Activated CD8-positive, alpha-beta memory T cell treated with anti-CD3 and anti-CD28 coated beads for 48 hours (primary cell): ENCODE data around the gene GRK4.
"Not testable (repeated sequence)": the region's sequence is repeated elsewhere in the genome, so short reads cannot be mapped to it uniquely, and the experiment has no call there.

Source experiments
- DNase-seq, 3 experiments: peaks; one replicate each; pipeline ENCODE4 v3.0.0-alpha.2; 2020; ENCODE audit warnings: low read depth in 2 of 3, low spot score in 2 of 3

The GRK4 gene

DNA sequence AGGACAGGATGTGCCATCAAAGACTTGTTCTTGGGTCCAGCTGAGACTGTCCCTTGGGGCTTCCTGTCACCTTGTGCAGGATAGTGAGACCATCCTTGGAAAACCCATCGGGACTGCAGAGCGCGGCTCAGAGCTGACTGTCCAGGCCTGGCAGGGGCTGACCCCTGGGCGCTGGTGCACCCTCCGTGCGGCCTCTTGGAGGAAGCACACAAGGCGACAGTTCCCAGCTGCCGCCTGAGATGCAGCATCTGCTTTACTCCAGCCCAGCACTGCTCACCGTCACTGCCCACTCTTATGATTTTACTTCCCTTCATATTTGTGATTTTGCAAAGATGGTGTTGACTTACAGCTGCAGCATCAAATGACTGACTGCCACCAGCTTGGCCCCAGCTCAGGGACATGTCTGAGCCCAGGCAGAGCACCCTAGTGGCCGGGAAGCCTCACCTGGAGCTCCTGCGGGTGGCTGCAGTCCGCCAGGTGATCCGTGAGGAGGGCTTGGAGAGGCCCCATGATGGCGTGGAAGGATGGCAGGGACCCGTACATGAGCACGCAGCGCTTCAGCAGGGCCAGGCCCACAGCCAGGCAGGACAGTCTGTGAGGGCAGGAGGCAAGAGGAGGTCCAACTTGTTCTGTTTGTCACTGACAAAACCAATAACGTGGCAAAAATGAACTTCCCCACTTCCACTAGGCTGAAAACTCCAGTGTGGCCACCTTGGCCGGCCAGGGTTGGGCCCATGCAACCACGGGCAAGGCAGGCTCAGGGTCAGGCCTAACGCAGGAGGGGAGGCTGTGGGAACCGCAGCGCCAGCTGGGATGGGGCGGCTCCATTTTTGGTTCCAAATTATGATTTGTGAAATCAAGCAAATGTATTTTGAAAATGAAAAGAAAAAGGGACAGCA is 22.0 kb upstream of the GRK4 start:
- no peak for DNase-seq

DNA sequence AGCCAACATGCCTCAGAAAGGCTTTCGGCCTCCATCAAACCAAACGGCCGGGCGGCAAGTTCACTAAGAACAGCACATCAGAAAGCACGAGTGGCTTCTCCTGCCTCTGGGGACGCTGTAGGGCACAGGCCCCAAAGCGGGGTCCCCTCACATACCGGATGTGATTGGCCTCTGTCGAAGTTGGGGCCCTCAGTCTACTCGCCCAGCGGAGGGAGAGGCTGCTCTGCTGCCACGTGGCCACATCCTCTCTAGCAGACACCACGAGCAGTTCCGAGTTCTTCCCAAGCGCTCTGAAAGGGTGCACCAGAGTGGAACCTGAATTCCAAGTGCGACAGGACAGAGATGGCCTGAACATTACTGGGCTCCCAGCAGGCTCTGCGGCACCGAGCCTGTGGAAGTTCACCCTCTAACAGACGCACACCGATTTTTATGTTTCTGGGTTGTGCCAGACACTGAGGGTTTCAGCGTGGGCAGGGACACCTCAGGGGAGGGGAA is 21.3 kb upstream of the GRK4 start:
- DNase-seq = no peak

DNA sequence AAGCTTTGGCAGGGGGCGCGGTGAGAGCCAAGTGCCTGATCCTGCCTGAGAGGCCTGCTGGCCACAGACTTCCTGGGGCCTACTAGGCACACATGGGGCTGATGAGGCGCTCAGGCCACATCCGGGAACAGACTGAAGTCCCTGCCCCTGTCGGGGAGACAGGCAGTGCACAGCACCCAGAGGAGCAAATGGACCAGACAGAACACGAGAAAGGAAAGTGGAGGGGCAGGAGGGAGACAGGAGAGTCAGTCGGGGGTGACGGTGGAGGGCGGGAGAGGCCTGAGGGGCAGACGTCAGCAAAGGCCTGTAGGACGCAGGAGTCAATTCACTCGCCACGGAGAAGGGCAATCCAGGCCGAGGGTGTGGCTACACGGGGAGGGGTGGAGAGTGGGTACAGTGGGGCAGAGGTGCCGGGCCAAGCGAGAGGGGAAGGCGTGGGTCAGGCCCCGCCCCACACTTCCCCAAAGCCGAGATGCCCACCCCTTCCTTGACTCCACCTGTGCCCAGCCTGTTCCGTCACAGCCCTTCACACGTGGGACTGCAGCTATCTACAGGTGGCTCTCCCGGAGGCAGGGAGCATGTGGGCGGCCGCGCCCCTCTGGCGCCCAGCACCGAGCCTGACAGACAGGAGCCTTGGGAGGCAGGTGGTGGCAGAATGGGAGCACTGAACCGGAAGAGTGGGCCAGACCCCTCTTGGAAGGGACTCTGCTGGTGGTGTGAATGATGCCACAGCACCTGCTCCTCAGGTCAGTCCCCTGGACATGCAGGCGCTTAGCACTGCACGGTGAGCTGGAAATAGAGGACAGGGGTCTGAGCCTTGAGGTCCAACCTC is 20.6 kb upstream of the GRK4 start:
- DNase-seq = no peak

DNA sequence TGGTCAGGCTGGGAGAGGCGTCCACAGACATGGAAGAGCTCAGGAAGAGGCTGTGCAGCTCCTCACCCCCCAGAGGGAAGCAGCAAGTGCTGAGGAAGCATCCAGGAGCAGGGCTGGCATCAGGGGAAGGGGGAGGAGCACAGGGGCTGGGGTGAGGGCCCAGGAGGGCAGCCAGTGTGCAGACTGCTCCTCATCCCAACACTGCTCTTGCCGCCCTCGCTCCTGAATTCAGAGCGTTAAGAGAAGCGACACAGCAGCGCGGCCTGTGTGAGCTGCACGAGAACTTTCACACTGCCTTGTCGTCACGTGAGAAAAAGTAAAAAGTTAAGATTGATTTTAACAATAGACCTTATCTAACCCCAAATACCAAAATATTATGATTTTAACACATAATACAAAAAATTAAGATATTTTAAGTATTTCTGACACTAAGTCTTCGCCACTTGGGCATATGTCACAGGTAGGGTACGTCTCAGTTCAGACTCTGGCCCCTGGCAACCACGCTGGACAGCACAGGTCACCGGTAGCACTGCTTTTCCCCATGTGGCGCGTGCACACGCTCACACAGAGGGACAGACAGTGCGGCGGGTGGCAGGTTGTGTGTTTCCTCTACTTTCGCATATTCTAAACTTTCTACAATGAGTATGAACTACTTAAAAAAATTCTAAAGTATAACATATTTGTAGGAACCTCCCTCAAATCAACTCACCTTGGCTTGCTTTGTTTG is 19.8 kb upstream of the GRK4 start:
- DNase-seq = no peak

DNA sequence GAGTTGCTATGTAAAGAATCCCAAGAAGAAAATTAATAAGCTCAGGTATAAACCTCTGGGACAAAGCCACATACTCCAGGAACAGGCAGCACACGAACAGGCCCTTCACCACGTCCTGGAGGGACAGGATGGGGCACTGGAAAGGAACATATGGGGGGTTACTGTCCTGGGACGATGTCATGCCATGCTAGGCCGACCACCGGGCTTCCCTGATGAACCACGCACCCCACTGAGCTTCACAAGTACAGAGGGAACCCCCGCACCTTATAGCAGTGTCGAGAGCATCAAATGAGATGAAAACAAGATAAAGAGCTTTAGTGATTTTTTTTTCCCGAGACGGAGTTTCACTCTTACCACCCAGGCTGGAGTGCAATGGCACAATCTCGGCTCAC is 19.3 kb upstream of the GRK4 start:
- no peak for DNase-seq

DNA sequence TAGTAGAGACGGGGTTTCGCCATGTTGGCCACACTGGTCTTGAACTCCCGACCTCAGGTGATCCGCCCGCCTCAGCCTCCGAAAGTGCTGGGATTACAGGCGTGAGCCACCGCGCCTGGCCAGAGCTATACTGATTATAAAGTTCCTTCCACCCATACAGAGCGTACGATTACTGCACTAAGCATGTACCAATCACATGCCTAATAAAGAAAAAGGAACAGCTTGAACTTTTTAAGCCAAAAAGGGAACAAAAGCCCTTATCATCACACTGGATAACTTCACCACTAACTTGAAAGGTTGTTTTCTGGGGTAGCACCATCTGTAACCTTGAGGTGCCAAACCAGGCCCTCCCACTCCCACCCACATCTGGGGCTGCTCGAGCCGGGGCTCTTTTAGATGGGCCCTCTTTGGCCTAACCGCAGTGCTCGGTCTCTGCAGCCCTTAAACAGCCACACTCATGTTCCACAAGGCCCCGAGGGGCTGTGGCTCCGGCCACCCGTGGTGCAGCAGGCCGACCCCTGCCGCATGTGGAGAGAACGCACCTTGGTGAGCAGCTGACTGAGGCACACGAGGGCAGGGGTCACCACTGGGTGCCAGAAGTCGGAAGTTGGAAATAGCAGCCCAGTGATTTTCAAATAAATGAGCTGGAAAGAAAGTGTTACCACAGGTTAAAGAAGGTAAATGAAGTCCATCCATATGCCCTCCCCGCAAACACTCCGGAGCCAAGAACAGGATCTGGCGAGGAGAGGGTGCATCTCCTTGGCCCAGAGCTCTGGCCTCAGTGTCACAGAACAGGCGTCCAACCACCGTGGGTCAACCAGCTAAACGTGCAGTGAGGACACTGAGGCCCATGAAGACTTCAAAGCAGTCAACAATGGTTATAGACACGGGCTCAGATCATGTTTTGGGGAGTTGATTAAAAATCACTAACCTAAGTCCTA is 18.5 kb upstream of the GRK4 start:
- DNase-seq = no peak

DNA sequence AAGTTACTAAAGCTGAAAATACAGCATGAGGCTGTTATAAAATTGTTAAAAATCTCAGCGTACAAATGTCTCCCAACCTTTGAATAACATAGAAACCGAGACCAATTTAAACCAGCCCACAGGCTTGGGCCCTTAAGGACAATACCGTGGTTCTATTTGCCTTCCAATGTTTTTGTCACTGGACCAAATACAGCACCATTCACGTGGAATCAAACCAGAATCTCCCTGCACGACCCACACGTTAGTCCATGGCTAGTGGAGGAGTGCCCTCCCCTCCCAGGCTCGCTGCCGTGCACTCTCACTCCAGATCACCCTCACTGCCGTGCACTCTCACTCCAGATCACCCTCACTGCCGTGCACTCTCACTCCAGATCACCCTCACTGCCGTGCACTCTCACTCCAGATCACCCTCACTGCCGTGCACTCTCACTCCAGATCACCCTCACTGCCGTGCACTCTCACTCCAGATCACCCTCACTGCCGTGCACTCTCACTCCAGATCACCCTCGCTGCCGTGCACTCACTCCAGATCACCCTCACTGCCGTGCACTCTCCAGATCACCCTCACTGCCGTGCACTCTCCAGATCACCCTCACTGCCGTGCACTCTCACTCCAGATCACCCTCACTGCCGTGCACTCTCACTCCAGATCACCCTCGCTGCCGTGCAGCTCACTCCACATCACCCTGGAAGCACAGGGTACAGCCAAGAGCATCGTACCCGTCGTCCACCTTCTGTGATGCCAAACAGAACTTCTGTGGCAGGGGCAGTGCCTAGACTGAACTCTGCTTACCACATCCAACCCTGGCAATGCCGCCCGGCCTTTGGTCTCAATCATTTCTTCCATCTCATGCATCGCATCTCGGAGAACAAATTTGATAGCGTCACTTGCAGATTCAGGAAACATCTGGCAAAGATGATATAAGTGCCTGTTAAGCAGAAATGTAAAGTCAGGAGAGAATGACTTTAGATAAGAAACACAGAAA is 17.5 kb upstream of the GRK4 start:
- DNase-seq = not testable (repeated sequence)

DNA sequence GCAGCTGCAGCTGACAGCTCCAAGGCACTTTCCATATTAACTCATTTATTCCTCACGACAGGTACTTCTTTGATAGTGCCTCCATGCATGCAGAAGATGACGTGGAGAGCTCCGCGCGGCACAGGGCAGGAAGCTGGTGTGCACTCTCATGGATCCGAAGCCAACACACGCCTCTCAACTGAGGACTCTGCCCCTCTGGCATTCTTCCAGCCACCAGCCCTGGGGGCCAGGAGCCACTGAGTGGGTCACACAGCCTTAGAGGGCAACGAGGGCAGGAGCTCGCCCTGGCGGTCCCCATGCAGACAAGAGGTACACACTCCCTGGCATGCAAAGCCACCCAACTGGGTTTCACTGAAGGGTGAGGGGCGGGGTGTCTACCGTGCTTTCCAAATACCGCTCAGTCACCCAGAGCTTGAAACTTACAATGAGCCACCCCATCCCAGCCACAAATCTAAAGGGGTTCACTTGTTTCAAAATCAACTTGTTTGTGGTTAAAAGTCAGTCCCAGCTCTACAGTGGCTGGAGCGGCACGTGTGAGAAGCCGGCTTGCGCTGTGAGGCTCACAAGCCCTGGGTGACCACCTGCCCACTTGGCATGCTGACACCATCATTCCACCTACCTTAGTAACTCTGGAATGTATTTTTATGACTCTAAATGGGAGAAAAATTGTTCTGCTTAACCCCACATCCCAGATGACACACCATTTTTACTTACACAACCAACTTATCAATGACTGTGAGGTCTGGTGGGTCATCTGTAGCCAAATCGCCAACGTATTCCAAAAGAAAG is 16.4 kb upstream of the GRK4 start:
- no peak for DNase-seq

DNA sequence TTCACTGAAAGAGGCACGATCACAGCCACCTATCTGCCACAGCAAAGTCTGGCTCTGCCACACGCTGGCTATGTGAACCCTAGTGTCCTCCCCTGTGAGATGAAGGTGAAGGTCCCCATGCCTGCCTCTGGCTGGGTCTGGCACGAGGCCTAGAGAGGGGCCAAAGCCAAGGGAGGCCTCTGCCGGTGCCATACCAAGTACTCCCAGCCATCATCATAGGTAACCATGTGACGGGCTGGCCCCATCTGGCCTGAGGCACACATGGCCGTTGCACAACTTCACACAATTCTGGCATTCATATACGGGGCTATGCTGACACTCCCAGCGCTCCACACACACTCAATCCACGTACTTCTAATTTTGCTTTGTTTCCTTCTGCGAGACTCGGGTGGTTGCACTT is 15.4 kb upstream of the GRK4 start:
- no peak for DNase-seq

DNA sequence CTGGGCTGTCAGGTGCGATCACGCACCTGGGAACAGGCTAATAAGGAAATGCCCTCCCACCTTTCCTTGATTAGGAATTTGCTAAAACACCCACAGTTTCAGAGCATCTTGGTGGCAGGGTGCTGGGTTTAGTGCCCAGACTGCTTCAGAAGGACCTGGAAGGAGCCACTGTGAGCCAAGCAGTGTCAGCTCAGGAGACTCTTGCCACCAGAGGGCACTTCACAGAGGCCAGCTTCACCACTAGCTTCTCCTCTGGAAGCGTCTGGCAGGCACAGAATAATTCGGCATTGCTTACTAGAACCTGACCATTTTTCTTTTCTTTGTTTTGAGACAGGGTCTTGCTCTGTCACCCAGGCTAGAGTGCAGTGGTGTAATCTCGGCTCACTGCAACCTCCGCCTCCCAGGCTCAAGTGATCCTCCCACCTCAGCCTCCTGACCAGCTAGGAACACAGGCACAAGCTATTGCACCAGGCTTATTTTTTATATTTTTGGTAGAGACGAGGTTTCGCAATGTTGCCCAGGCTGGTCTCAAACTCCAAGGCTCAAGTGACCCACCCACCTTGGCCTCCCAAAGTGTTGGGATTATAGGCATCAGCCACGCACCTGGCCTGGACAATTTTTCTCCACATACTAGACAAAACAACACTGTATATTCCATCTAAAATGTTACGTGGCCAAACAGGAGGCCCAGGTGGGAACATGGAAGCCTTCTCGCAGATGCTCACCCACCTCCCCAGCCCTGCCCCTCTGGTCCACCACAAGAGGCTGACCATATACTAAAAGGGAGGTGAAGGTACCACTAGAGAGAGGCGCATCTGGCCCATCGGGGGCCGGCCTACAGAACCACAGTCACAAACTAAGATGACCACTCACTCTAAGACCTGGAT is 14.2 kb upstream of the GRK4 start:
- DNase-seq = no peak

DNA sequence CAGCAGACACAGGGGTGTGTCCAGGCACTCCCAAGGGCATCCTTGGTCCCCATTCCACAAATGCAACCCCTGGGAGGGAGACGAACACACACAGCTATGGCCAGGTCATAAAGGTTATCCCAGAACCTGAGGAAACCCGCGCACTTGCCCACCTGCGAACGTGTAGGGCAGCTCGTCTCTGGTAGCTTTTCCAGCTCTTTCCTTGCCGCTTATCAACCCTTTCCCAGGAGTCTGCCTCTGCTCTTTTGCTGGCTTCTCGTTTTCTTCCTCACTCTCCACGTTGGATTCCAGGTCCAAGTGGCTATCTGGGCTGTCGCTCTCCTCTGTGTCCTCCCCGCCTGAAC is 13.6 kb upstream of the GRK4 start:
- no peak for DNase-seq

DNA sequence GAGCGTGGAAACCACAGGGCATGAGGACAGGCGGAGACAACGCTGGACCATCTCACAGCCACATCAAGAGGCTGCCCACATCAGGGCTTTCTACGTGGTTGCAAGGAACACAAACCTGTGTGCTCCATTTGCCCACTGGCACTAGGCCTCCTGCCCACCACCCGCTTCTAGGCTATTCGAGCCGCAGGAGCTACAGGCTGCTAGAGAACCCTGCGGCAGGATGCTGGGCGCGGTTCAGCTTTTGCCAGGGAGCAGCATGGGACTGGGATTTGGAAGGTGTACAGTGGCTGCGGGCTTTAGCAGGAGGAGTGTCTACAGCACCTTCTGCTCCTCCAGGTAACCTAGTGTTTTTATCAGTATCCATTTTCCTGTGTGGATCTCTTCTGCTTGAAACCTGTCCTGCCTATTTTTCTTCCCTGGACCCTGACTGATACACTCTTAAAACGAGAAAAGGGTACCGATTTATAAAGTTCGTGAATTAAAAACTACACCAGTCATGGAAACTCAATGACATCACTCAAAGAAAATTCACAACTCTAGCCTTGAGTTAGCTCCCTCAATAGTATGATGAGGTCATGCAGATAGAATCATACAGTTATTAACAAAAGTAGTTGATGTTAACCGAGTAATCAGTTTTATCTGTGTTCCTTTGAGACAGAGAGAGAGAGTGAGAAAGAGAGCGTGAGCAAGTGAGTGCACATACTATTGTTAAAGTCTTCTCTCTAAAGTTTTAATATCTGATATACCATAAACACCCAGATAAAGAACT is 13.0 kb upstream of the GRK4 start:
- DNase-seq = no peak

DNA sequence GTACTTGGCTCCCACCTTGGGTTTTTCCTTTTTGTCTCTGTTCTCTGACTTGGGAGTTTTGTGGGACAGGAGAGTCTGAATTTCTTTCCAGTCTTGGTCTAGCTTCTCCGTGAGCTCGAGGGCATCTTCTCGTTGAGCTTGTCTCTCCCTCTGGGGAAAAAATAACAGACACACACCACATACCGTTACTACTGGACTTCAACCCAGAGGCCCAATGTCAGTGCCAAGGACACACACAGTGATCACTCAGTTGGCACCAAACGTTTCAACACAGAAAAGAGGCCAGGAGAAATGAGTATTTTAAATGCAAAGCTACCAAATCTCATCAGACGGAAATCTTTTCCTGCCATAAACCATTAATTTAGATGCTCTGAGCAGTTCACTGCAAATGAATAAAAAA is 9.9 kb upstream of the GRK4 start:
- DNase-seq = no peak

DNA sequence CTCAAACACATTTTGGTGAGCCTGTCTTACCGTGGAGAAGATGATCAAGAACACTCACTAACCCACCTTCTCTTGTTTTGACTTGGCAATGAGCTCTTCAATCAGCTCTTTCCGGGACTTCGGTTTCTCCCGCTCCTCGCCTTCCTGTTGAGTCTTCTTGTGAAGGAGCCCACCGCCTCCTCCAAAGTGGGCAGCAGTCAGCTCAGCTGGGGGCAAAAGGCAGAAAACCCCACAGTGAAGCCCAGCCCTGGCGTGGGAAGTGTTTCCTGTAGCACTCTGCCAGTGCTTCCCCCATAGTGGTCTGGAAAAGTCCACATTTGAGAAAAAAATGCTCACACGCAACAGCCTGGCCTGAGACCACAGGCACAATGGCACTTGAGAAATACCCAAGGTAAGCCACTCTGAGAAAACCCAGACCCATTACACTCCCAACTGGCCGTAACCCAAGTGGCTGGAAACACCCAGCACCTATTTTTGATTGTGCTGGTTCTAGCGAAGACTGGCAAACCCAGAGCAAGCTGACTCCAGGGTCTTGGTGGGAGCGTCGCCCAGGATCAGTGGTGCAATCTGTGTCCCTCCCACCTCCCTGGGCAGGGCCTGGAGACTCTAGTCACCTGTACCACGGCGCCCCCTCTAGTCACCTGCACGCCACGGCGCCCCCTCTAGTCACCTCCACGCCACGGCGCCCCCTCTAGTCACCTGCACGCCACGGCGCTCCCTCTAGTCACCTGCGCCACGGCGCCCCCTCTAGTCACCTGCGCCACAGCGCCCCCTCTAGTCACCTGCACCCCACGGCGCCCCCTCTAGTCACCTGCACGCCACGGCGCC is 8.8 kb upstream of the GRK4 start:
- DNase-seq = peak in 2 of 3 experiments; percentile 66 to 72

DNA sequence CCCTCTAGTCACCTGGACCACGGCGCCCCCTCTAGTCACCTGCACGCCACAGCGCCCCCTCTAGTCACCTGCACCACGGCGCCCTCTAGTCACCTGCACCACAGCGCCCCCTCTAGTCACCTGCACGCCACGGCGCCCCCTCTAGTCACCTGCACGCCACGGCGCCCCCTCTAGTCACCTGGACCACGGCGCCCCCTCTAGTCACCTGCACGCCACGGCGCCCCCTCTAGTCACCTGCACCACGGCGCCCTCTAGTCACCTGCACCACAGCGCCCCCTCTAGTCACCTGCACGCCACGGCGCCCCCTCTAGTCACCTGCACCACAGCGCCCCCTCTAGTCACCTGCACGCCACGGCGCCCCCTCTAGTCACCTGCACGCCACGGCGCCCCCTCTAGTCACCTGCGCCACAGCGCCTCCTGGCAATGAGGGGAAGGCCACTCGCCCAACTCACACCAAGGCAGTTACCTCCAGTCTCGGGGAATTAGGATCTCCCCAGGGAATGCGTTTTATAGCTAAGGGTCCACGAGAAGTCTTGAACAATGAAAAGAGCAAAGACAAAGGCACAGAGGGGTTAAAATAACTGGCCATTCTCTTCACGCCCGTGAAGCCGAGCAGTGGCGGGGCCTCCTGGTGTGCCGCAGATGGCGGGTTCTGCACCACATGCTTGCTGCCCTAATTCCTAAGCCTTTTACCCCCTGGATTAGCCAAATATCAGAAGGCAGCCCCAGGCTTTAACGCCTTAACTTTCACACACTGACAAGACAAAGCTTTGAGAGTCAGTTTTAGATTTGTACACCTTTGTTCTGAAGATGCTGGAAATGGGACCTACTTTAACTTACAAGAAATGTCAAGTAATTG is 8.0 kb upstream of the GRK4 start:
- not testable (repeated sequence) for DNase-seq
